HPDE6-E6E7 (cell line): ENCODE results near the gene FASN.
A peak's percentile ranks its signal among the peaks of the same experiment; 100 is the strongest.

Experiments used
- DNase-seq: peaks from one replicate; pipeline ENCODE4 v3.0.0; 2011; ENCODE audit warnings: missing footprints; ENCODE audit errors: extremely low spot score

Gene FASN

DNA sequence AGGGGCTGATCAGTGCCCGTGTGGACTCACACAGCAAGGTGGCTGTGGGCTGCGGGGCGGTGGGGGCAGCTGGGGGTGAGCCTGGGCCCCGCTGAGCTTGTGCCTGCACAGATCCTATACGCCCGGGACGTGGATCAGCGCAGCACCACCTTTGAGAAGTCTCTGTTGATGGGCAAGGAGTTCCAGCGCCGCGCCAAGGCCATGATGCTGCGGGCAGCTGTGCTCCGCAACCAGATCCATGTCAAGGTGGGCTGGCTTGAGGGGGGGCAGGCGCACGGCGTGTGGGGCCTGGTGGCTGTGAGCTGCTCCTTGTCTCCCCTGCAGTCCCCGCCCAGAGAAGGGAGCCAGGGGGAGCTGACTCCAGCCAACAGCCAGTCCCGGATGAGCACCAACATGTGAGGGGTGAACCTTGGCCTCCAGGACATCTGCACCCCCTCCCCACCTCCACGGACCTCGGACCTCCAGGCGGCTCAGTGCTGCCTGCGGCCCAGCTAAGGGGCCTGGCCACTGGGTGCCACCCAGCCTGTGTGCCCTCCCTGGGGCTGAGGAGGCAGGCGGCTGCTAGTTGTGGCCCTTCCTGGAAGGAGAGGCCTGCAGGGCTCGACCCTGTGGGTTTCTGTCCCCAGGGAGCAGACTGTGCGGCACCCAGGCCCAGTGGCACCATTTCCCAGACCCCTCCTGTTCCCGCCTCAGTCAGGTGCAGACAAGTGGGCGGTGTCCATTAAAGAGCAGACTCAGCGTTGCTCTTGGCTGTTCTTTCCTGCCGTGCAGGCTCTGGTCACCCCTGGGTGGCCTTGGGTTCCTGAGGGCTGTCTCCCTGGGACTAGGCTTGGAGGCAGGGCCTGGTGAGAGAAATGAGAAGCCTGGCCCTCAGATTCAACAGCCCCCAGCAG, 41.1 kb downstream of the FASN start:
- DNase-seq = no peak

DNA sequence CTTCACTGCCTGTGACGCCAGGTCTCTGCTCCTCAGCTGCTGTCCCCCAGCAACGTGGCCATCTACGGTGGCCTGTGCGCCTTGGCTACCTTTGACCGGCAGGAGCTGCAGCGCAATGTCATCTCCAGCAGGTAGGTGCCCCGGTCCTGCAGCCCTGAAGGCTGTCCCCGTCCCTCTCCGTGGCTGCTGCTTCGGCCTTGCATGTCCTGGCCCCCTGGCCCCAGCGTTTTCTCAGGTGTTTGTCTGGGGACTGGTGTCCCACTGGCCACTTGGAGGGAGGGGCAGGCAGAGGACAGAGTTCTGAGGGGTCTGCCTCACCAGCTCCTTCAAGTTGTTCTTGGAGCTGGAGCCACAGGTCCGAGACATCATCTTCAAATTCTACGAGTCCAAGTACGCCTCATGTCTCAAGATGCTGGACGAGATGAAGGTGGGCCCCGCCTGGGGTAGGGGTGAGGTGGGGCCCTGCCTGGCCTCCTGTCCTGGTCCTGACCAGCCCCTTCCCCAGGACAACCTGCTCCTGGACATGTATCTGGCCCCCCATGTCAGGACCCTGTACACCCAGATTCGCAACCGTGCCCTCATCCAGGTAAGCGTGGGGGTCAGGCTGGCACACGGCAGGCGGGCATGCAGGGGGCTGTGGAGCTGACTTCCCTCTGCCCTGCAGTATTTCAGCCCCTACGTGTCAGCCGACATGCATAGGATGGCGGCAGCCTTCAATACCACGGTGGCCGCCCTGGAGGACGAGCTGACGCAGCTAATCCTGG, 41.9 kb downstream of the FASN start:
- DNase-seq = no peak

DNA sequence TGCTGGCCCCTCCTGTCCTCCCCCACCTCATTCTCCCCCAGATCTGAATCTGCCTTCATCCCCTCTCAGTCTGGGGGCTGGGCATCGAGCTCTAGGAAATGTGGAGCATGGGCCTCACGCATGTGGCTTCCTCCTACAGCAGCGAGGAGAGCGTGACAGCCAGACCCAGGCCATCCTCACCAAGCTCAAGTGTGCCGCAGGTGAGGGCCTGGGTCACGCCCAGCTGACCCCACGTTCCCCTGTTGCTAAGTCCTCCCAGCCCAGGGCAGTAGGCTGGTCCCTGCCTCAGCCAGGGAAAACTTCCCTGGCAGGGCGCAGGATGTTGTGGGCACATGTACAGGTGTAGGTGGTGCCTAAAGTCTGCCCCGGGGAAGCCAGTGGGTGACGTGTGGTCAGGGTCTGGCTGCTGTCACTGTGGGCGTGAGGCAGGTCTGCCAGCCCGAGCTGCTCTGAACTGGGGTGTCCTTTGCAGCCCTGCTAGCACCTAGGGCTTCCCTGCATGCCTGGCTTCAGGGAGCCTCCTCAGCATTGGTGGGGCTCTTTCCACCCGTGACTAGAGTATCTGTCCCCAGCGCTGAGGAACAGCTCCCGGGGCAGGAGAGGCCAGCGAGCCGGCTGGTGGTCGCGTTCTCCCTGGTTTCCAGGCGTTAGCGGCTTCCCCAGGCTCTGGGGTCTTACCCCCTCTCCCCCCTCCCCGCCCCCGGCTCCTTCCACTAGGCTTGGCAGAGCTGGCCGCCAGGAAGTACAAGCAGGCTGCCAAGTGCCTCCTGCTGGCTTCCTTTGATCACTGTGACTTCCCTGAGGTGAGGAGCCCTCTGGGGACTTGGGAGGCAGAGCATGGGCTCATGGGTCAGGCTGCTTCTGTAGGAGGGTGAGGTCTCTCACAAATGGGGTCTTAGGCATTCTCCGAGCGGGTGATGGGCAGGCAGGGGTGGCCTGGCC, 42.7 kb downstream of the FASN start:
- DNase-seq = no peak

DNA sequence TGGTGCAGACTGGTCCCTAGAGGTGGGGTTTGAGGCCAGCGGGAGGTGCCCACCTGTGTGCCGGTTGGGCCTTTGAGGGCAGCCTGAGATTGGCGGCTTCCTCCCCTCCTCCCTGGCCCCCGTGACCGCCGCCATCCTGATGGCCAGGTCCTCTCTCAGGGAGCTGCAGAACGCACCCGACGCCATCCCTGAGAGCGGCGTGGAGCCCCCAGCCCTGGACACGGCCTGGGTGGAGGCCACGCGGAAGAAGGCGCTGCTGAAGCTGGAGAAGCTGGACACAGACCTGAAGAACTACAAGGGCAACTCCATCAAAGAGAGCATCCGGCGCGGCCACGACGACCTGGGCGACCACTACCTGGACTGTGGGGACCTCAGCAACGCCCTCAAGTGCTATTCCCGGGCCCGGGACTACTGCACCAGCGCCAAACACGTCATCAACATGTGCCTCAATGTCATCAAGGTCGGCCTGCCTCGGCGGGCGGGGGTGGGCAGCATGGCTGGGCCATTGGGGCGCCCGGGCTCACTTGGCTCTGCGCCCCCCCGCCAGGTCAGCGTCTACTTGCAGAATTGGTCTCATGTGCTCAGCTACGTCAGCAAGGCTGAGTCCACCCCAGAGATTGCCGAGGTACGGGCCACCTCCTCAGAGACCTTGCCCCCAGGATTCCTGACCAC, 43.5 kb downstream of the FASN start:
- DNase-seq = no peak

DNA sequence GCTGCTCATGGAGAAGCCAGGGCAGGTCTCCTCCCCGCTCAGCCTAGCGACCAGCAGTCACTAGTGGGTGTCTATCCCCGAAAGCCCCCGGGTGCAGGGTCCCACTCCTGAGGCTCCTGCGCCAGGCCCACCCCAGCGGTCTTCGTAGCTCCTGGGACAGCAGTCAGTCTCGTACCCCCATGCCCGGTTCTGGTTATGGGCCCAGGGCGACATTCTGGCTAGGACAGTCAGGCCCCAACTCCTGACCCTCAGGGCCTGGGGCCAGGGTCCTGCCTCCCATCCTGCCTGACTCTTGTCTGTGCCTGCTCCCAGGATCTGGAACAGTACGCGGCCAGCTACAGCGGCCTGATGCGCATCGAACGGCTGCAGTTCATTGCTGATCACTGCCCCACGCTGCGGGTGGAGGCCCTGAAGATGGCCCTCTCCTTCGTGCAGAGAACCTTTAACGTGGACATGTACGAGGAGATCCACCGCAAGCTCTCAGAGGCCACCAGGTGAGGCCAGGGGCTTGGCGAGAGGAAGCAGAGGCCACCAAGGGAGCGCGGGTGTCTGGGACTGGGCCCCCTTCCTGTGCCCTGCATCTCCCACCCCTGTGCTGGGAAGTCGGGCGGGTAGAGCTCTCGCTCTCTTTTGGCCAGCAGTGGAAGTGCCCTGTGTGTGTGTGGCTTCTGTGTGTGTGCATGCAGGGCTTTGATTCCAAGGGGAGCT, 44.3 kb downstream of the FASN start:
- DNase-seq = no peak

DNA sequence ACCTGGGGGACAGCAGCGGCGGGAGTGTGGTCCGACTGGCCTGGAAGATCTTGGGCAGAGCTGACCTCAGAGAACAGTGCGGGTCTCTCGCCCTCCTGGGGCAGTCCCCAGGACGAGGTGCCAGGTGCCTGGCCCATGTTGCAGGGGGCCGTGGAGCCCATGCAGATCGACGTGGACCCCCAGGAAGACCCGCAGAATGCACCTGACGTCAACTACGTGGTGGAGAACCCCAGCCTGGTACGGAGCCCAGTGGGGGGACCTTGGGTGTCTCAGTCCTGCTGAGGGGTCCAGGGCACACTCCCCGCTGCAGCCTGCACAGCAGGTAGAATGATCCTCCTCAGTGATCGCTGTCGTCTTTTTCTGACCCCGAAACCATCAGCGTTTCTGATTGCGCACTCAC, 44.9 kb downstream of the FASN start:
- no peak for DNase-seq

DNA sequence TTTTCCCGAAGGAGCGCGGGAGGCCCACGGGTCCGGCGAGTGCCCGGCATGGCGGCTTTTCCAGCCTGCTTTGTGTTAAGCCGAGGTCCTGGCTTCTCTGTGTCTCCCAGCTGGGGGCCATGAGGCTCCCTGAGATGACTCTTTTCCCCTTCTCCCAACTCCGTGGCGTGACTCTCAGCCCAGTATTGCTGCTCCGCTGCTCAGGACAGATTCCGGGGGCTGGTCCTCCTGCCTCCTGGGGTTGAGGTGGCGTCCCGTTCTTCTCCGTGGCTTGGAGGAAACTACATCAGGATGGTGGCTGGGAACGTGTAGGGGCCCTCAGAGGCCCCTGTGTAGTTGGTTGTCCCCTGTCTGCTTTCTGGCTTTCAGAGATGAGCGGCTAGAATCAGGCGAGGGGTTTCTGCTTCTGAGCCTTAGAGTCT, 45.4 kb downstream of the FASN start:
- DNase-seq = no peak

DNA sequence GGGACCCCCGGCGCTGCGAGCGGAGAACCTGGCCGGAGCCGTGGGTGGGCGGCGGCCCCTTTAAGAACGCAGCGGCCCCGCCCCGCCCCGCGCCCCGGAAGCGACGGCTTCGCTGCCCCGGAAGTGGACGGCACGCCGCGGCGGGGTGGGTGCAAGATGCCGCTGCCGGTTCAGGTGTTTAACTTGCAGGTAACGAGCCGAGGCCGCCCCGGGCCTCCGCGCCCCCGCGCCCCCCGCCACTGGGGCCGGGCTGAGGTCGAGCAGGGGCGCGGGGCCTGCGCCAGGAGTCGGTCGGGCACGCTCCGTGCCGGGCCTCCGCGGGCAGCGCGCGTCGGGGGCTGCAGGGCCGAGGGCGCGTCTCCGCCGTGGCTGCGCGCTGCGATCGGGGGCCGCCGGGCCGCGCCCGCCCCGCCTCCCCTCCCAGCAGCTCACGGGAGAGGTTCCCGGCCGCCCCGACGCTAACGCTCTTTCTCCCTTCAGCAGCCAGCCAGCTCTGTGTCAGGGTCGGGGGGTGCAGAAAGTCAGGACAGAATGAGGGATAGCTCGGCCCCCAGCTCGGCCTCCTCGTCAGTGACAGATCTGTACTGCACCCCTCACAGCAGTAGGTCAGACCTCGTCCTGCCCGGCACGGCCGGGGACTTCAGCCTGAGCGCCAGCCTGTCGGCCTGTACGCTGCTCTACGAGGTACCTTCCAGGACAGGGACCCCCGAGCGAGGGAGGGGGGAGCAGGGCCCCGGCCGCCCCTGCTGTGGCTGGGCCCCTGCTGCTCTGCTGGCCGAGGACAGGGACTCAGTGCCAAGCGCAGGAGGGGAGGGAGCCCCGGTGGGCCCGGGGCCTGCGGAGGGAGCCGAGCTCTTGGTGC, 46.0 kb downstream of the FASN start, which contains the start of the genes GPS1 and RFNG:
Gene GPS1 (plus strand): TSS at position 123 of the 862 bp plus-strand sequence. CDS start 34 bp downstream, at position 157.
Gene RFNG (minus strand): TSS at position 36 of the 862 bp plus-strand sequence. CDS start 45 bp downstream, outside the sequence.
- DNase-seq = peak; percentile 81

DNA sequence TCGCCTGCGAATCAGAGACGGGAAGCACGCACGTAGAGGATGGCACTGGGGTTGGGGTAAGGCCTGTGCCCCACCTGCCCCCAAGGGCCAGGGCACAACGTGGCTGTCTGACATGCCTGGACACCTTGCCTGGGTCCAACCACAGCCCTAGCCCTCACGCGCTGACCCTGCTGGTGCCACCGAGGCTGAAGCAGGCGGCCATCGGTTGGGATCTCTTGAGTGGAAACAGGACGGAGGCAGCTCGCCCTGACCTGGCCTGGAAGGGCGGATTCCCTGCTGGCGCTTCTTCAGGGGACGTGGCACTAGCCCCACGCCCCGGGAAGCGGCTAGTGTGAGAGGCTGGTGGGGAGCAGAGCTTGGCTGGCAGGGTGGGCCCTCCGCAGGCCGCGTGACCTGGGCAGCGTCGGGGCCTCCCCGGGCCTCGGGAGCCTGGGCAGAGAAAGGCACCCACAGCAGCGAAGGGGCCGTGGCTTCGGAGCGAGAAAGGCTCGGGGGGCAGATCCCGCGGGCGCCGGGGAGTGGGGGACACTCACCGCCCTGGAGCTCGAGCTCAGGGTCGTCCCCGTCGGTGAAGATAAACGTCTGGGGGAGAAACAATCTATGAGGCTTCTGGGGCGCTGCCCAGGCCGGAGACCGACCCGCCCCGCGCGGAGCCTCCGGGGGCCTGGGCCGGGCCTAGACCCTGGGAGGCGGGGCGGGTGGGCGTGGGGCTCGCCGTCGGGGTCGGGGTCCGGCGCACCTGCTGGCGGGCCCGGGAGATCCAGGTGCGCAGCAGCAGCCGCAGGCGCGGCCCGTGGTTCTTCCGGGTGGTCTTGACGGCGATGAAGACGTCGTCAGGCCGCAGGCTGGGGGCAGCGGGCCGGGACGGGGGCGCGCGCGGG, 47.0 kb downstream of the FASN start:
- no peak for DNase-seq

DNA sequence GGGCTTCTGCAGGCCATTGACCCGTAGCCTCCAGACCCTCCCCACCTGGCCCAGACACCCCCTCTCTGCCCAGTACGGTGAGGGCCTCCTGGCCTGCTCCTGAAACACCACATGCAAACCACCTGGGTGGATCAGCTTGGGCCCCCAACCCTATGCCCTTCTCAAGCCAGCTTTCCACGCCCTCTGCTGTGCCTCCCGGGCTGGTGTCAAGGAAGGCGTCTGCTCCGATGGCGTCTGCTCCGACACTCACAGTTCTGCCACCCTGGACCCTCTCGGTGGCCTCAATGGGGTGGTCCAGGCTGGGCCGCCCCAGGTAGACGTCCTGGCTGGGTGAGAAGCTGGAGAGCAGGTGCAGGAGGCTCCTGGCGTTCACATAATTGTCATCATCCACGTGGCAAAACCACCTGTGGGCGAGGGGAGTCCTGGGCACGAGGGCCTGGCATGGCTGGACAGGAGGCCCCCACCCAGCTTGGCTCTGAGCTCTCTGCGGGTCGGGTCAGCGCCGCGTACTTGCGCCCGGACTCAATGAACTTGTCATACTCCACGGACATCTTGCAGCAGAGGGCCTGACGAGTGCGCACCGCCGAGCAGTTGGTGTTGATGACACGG, 47.8 kb downstream of the FASN start:
- no peak for DNase-seq

DNA sequence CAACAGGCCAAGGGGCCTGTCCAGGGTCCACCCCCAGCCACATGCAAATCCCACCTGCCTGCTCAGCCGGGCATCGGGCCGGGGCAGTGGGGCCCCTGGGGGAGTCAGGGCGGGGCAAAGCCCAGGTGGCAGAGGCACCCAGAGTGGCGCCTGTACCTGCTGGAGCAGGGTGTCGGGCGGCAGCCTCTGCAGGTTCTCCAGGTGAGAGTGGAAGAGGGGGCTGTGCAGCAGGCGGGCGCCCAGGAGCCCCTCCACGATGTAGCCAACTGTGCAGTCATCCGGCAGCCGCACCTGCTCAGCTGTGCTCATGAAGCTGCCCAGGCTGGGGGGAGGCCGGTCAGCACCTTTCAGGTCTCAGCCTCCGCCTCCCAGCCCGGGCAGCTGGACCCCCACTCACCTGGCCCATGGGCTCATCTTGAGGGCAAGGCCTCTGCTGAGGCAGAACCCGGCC, 48.5 kb downstream of the FASN start:
- no peak for DNase-seq

DNA sequence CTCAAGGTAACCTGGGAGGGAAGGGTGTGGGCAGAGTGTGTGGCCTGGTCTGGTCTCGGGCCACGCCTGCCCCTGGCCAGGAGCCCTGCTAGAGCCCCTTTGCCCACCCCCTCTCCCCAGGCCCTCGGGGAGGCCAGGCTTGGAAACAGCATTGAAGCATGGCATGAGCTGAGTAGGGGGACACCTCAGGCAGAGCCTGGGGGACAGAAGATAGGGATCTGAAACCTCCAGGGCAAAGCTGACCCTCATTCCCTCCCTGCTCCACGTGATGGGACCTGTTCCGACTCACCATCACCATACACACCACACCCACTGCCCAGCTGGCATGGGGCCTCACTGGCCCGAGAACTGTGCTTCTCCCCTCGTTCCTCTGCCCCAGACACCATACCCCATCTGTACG, 48.9 kb downstream of the FASN start:
- no peak for DNase-seq

DNA sequence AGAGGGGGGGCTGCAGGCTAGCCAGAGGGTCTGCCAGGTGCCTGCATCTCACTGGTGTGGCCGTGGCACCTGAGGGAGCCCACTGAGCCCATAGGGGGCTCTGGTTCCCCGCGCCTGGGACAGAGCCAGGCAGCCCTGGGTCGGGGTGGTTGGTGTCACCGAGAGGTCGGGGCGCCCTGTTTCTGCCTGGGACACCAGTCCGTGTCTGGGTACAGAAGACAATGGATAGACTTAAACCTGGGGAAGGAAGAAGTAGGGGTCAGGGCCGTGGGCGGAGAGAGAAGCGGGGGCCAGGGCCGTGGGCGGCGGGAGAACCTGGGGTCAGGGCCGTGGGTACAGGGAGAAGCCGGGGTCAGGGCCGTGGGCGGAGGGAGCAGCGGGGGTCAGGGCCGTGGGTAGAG, 49.5 kb downstream of the FASN start:
- DNase-seq = no peak

DNA sequence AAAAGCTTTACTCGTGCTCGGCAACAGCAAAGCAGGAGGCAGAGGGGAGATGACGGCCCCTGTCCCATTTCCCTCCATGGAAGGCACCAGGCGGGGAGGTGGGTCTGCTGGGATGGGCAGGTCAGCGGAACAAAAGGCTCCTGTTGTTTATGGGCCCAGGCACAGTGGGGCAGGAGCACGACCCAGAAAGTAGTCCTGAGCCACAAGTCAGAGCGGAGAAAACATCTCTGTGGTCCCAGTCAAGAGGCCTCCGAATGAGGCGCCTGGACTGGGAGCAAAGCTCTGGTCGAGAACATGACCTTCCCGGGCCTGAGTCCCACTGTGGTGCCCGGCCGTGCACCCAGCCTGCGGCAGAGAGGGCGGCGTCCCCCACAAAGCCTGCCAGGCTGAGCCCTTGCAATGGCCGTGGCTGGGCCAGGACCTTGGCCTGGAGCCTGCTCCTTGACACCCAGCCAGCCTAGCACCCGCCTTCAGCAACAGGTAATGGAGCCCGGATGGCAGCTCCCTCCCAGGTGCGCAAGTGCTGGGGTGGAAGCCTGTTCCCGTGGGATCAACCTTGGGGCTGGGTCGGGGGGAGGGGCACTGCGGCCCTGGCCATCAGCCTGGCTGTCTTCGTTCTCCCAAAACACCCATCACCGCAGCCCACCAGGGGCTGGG, 50.0 kb downstream of the FASN start:
- no peak for DNase-seq

DNA sequence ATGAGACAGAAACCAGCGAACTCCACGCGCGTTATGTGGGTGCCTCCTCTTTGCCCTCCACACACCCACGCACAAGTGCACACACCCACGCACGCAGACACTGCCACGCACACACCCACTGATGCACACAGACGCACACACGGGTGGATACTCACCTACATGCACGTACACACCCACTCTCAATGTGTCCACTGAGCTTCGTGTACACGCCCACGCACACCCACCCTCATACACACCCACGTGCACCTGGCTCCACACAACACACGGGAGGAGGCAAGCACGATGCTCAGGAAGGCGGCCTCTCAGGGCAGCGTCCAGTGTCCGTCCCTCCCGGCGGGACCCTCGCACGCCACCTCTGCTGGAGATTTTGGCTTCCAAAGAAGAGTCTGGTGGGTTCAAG, 50.7 kb downstream of the FASN start:
- DNase-seq = no peak

DNA sequence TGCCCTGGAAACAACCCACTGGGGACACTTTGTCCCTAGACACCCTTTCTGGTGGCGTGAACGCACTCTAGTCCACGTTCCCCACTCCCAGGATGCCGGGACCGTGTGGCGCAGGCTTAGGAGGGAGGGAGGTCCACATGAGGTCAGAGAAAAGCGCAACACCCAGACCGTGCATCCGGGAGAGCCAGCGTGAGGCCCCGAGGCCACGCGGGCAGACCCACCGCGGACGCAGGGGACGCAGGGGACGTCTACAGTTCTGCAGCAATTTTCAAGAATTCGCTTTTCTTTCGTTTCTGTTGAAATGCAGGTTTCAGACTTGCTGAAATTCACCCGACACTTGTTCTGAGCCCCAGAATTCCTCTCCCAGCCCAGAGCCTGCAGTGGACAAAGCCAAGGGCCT, 51.1 kb downstream of the FASN start:
- DNase-seq = no peak

DNA sequence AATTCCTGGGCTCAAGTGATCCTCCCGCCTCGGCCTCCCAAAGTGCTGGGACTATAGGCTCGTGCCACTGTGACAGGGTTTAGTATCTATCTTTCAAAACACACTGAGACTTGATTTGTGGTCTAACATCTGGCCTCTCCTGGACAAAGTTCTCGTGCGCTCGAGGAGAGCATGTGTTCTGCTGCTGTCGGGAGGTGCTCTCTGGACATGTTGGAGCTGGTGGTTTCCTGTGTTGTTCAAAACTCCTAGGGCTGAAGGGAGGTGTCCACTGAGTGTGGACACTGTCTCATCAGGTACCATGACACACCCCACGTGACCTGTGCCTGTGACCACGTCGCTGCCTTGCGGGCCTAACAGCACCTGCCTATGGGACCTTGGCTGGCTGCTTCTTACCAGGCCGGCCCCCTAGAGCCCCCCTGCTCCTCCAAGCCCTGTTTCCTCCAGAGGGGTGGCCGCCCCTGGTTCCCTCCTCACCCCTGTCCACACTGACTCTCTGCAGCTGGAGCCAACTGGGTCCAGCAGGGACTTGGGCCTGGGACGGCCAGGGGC, 52.0 kb downstream of the FASN start:
- DNase-seq = no peak
